Measurements from ENCODE around the gene TSEN34.

The TSEN34 gene

GRCh38 chr19:54173359-54173699 is 17.8 kb upstream of the TSEN34 start:
- Histone ChIP-seq H3K27me3 (ENCODE audit: low read depth, low read length) (no peaks in the 10 kb centered on the region), H3K4me1 (ENCODE audit: low read length) (peaks cover 5% of the 10 kb centered on the region; the same call in 1 of the 2 replicates), H3K9me3 (ENCODE audit: insufficient read depth, low read length) (no peaks in the 10 kb centered on the region), H4K20me1 (ENCODE audit: insufficient read depth, low read length) (no peaks in the 10 kb centered on the region), H3K4me3 (ENCODE audit: low read length) (no peak overlapping the region), H3K4me2 (ENCODE audit: low read length) (no peak overlapping the region), H2AFZ (ENCODE audit: low read depth, low read length) (no peak overlapping the region), H3K36me3 (replicated peaks; ENCODE audit: low read depth, low read length) (peaks cover 3% of the 10 kb centered on the region), H3K79me2 (ENCODE audit: low read length) (no peaks in the 10 kb centered on the region), H3K27ac (ENCODE audit: low read length) (no peak overlapping the region), H3K9ac (ENCODE audit: low read length) (no peak overlapping the region)
- TF ChIP-seq EZH2phosphoT487 (IDR thresholded peaks at IDR 0.05; ENCODE audit: low read depth) (no peak), CTCF (IDR thresholded peaks at IDR 0.05; ENCODE audit: low read depth, low read length) (no peak)

GRCh38 chr19:54173951-54174834 is 16.9 kb upstream of the TSEN34 start:
- H3K27ac ChIP-seq (ENCODE audit: low read length) = no peak overlapping the region
- peaks cover 7% of the 10 kb centered on the region for H3K36me3 ChIP-seq (replicated peaks; ENCODE audit: low read depth, low read length)
- no peak overlapping the region for H2AFZ ChIP-seq (ENCODE audit: low read depth, low read length)
- no peaks in the 10 kb centered on the region for H3K9me3 ChIP-seq (ENCODE audit: insufficient read depth, low read length)
- no peaks in the 10 kb centered on the region for H3K27me3 ChIP-seq (ENCODE audit: low read depth, low read length)
- H3K4me3 ChIP-seq (ENCODE audit: low read length) = no peak overlapping the region
- TF ChIP-seq CTCF (IDR thresholded peaks at IDR 0.05; ENCODE audit: low read depth, low read length) (no peak), EZH2phosphoT487 (IDR thresholded peaks at IDR 0.05; ENCODE audit: low read depth) (no peak)
- H4K20me1 ChIP-seq (ENCODE audit: insufficient read depth, low read length) = no peaks in the 10 kb centered on the region
- H3K4me1 ChIP-seq (ENCODE audit: low read length) = peaks cover 4% of the 10 kb centered on the region; the same call in 1 of the 2 replicates
- H3K79me2 ChIP-seq (ENCODE audit: low read length) = no peaks in the 10 kb centered on the region
- no peak overlapping the region for H3K4me2 ChIP-seq (ENCODE audit: low read length)
- no peak overlapping the region for H3K9ac ChIP-seq (ENCODE audit: low read length)

GRCh38 chr19:54178581-54179261 is 12.4 kb upstream of the TSEN34 start:
- no peak overlapping the region for H3K9ac ChIP-seq (ENCODE audit: low read length)
- H3K79me2 ChIP-seq (ENCODE audit: low read length) = no peaks in the 10 kb centered on the region
- no peaks in the 10 kb centered on the region for H4K20me1 ChIP-seq (ENCODE audit: insufficient read depth, low read length)
- no peak overlapping the region for H3K27ac ChIP-seq (ENCODE audit: low read length)
- no peak for TF ChIP-seq EZH2phosphoT487 (IDR thresholded peaks at IDR 0.05; ENCODE audit: low read depth)
- no peak for TF ChIP-seq CTCF (IDR thresholded peaks at IDR 0.05; ENCODE audit: low read depth, low read length)
- peaks cover 23% of the 10 kb centered on the region for H3K36me3 ChIP-seq (replicated peaks; ENCODE audit: low read depth, low read length)
- H3K4me1 ChIP-seq (ENCODE audit: low read length) = no peaks in the 10 kb centered on the region
- no peak overlapping the region for H3K4me2 ChIP-seq (ENCODE audit: low read length)
- no peaks in the 10 kb centered on the region for H3K27me3 ChIP-seq (ENCODE audit: low read depth, low read length)
- no peaks in the 10 kb centered on the region for H3K9me3 ChIP-seq (ENCODE audit: insufficient read depth, low read length)
- no peak overlapping the region for H3K4me3 ChIP-seq (ENCODE audit: low read length)
- H2AFZ ChIP-seq (ENCODE audit: low read depth, low read length) = no peak overlapping the region

- TF ChIP-seq CTCF (IDR thresholded peaks at IDR 0.05; ENCODE audit: low read depth, low read length) = no peak
- TF ChIP-seq EZH2phosphoT487 (IDR thresholded peaks at IDR 0.05; ENCODE audit: low read depth) = no peak
- Histone ChIP-seq H2AFZ (ENCODE audit: low read depth, low read length) (no peak overlapping the region), H3K79me2 (ENCODE audit: low read length) (no peaks in the 10 kb centered on the region), H3K9ac (ENCODE audit: low read length) (no peak overlapping the region), H3K4me1 (ENCODE audit: low read length) (no peaks in the 10 kb centered on the region), H3K27ac (ENCODE audit: low read length) (no peak overlapping the region), H3K27me3 (ENCODE audit: low read depth, low read length) (no peaks in the 10 kb centered on the region), H3K9me3 (ENCODE audit: insufficient read depth, low read length) (no peaks in the 10 kb centered on the region), H4K20me1 (ENCODE audit: insufficient read depth, low read length) (no peaks in the 10 kb centered on the region), H3K4me3 (ENCODE audit: low read length) (no peak overlapping the region), H3K36me3 (replicated peaks; ENCODE audit: low read depth, low read length) (peaks cover 23% of the 10 kb centered on the region), H3K4me2 (ENCODE audit: low read length) (no peak overlapping the region)
Measured at GRCh38 chr19:54179262-54179852, 11.8 kb upstream of the TSEN34 start.

All from OCI-LY3 (cell line).